ENCODE measurements around the gene CYBA. TPM values are rescaled to one million over a fixed set of nuclear protein-coding genes. Genes with fewer than 3 reads are reported as not detected.

The CYBA gene
- total RNA-seq, 1 experiment from 2014 or later: 867 TPM

- Mint-ChIP-seq H3K36me3 (ENCODE audit: insufficient read depth, unreplicated experiment) (peaks cover 46% of the 10 kb centered on the region), H3K27me3 (ENCODE audit: unreplicated experiment) (no peaks in the 10 kb centered on the region), H3K4me3 (ENCODE audit: low read depth, unreplicated experiment) (no peak overlapping the region), H3K4me1 (ENCODE audit: low read depth, unreplicated experiment) (no peaks in the 10 kb centered on the region), H3K27ac (ENCODE audit: unreplicated experiment) (peak overlapping the region; percentile 5), H3K9me3 (ENCODE audit: low read depth, unreplicated experiment) (no peaks in the 10 kb centered on the region)
- BruUV-seq (replicated peaks): no TSS peak
- intact Hi-C loops (cut with micrococcal nuclease; ENCODE audit: unreplicated experiment): no loop called here
- CTCF ChIA-PET: no interaction called here
- no peak for DNase-seq
- no peak for TF ChIP-seq CTCF (IDR thresholded peaks at IDR 0.05; ENCODE audit: unreplicated experiment)
These were observed 16.6 kb upstream of the CYBA start for GRCh38 chr16:88667461-88667860.

GRCh38 chr16:88665570-88665969 is 14.7 kb upstream of the CYBA start:
- DNase-seq: no peak
- Mint-ChIP-seq H3K4me3 (ENCODE audit: low read depth, unreplicated experiment) (no peak overlapping the region), H3K36me3 (ENCODE audit: insufficient read depth, unreplicated experiment) (peaks cover 58% of the 10 kb centered on the region), H3K9me3 (ENCODE audit: low read depth, unreplicated experiment) (no peaks in the 10 kb centered on the region), H3K27me3 (ENCODE audit: unreplicated experiment) (no peaks in the 10 kb centered on the region), H3K4me1 (ENCODE audit: low read depth, unreplicated experiment) (no peaks in the 10 kb centered on the region), H3K27ac (ENCODE audit: unreplicated experiment) (no peak overlapping the region)
- CTCF ChIA-PET: interaction anchor here (0.6 kb wide), 1 partner anchor 1034 kb away, joined by 3 read pairs; no protein-coding TSS in a partner anchor
- TF ChIP-seq CTCF (IDR thresholded peaks at IDR 0.05; ENCODE audit: unreplicated experiment): no peak
- BruUV-seq (replicated peaks): no TSS peak
- intact Hi-C loops (cut with micrococcal nuclease; ENCODE audit: unreplicated experiment): no loop called here

GRCh38 chr16:88665148-88665547 is 14.3 kb upstream of the CYBA start:
- no peak for TF ChIP-seq CTCF (IDR thresholded peaks at IDR 0.05; ENCODE audit: unreplicated experiment)
- H3K27ac Mint-ChIP-seq (ENCODE audit: unreplicated experiment): no peak overlapping the region
- intact Hi-C loops (cut with micrococcal nuclease; ENCODE audit: unreplicated experiment): no loop called here
- peak overlapping the region; percentile 32 for H3K4me3 Mint-ChIP-seq (ENCODE audit: low read depth, unreplicated experiment)
- no peak for DNase-seq
- TSS peak; percentile 32 for BruUV-seq (replicated peaks)
- H3K9me3 Mint-ChIP-seq (ENCODE audit: low read depth, unreplicated experiment): no peaks in the 10 kb centered on the region
- CTCF ChIA-PET: no interaction called here
- no peaks in the 10 kb centered on the region for H3K4me1 Mint-ChIP-seq (ENCODE audit: low read depth, unreplicated experiment)
- H3K36me3 Mint-ChIP-seq (ENCODE audit: insufficient read depth, unreplicated experiment): peaks cover 62% of the 10 kb centered on the region
- no peaks in the 10 kb centered on the region for H3K27me3 Mint-ChIP-seq (ENCODE audit: unreplicated experiment)

- H3K4me3 Mint-ChIP-seq (ENCODE audit: low read depth, unreplicated experiment): peak within 1 kb of the TSS; percentile 100
- intact Hi-C loops (cut with micrococcal nuclease; ENCODE audit: unreplicated experiment): no loop called here
- CTCF ChIA-PET: interaction anchor here (0.6 to 1.0 kb wide), 2 partner anchors 10 to 24 kb away, joined by 3 to 4 read pairs; no protein-coding TSS in a partner anchor
- no peak for TF ChIP-seq CTCF (IDR thresholded peaks at IDR 0.05; ENCODE audit: unreplicated experiment)
- peaks cover 68% of the 10 kb centered on the region for H3K36me3 Mint-ChIP-seq (ENCODE audit: insufficient read depth, unreplicated experiment)
- no peaks in the 10 kb centered on the region for H3K4me1 Mint-ChIP-seq (ENCODE audit: low read depth, unreplicated experiment)
- H3K27ac Mint-ChIP-seq (ENCODE audit: unreplicated experiment): peak within 1 kb of the TSS; percentile 97
- DNase-seq: peak; percentile 99
- BruUV-seq (replicated peaks): no TSS peak
- no peaks in the 10 kb centered on the region for H3K9me3 Mint-ChIP-seq (ENCODE audit: low read depth, unreplicated experiment)
- H3K27me3 Mint-ChIP-seq (ENCODE audit: unreplicated experiment): no peaks in the 10 kb centered on the region
These were observed 12.2 kb upstream of the CYBA start, which contains the start of gene MVD for GRCh38 chr16:88662843-88663606. Gene MVD (minus strand): TSS chr16:88663091. CDS start chr16:88663080, 11 bp downstream.
